GM18511 (cell line): ENCODE data around the gene TBC1D10A.

Source experiments
- ATAC-seq: cut with Tn5 transposase; IDR thresholded peaks from one replicate; pipeline ENCODE4 v1.9.1; 2021; ENCODE audit warnings: mild to moderate bottlenecking, moderate library complexity; ENCODE audit not compliant: unreplicated experiment

The TBC1D10A gene

DNA sequence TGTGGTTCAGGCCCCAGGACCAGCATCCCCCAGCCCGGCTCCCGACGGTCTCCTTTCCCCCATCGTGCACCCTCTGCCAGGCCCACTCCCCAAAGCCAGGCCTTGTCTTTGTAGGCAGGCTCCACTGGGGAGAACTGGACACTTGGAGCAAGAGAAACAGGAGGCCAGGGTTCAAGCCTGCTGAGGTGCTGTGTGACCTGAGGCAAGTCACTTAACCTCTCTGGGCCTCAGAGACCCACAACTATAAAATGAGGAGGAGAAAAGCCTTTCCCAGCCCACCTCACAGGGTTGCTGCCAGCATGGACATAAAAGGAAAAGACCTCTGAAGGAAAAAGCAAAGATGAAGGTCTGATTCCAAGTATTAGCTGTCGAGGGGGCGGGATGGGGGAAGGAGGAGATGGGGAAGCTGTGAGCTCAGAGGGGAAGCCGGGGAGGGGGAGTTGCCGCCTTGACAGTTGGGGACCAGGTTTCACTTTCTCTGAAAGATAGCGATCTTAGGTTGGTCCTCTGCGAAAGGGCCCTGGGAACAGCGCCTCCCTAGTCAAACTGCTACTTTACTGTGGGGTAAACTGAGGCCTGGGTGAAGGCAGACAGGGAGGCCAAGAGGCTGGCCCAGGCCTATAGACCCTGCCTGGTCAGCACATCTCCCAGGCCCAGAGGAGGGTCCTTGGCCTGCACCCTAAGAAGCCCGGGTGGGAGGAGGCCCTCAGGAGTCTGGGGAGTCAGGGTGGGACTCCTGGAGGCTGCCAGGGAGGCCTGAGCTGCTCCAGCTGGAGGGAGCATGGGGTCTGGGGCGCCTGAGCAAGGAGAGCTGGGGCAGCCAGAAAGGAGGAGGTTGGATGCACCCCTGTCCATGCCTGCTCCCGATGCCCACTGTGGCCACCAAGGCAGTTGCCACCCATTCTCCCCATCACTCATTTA lies 59.1 kb downstream of the TBC1D10A start:
- ATAC-seq = no peak

- peak; percentile 29 for ATAC-seq
These were observed 60.0 kb downstream of the TBC1D10A start, which contains the start of gene OSM for GRCh38 chr22:30266445-30267381. Gene OSM (minus strand): TSS chr22:30266851. CDS start chr22:30266799, 52 bp downstream.

GRCh38 chr22:30265823-30266444 lies 60.8 kb downstream of the TBC1D10A start:
- peak; percentile 66 for ATAC-seq

DNA sequence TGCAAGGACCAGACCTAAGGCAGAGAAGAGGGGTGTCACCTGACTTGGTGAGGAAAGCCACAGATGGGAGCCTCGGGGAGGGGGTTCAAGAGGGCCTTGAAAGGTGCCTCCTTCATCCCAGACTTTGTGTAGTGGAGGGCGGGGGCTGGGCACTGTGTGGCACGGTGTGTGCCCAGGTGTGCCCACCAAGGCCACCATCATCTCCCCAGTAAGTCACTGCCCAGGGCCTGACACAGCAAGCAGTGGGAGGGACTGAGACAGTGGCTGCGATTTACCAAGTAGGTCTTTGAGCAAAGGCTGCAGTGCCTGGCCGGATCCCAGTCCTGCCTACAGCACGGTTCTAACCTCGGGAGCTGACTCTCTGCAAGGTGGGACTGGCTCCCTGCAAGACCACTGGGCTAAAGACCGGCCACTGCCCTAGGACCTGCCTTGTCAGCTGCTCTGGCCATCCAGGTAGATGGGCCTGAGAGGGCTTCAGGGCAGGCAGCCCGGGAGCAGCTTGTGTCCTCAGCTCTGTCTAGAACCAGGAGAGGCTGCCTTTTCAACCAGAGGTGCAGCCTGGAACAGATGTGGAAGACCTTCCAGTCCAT lies 61.5 kb downstream of the TBC1D10A start:
- ATAC-seq = no peak

- no peak for ATAC-seq
These were observed 62.9 kb downstream of the TBC1D10A start for GRCh38 chr22:30263883-30264282.

- no peak for ATAC-seq
These were observed 63.6 kb downstream of the TBC1D10A start for GRCh38 chr22:30262917-30263741.

DNA sequence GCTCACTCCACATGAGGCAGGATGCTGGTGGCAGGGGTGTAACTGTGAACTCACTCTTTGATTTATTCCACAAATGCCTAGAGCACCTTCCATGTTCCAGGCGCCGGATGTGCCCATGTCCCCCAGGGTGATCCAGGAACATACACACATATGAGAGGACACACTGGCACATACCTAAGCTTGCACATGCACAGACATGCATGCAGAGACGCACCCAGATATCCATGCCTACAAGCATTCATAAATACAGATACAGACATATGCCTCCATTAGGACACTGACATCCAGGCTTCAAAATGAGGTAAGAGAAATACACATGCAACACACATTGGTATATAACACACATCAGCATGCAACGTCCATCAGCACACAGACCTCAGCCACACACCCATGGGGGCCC lies 64.6 kb downstream of the TBC1D10A start:
- ATAC-seq = no peak

- no peak for ATAC-seq
These were observed 65.6 kb downstream of the TBC1D10A start for GRCh38 chr22:30261134-30261533.

DNA sequence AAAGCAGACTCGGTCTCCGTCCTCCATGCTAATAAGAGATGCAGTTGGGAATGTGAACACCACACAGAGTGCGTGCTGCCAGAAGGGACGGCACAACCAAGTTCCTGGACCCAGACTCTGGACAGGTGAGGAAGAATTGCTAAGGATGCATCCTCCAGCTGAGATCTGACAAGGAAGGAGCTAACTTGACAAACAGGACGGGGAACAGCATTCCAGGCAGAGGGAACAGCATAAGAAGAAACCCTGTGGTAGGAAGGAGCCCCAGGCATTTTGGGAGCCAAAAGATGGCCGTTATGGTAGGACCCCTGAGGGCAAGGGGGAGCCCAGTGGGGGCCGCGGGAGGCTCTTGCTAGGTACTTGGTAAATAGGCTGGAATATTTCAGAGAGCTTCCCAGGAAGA lies 66.1 kb downstream of the TBC1D10A start:
- no peak for ATAC-seq

GRCh38 chr22:30260276-30260675 lies 66.5 kb downstream of the TBC1D10A start:
- no peak for ATAC-seq

DNA sequence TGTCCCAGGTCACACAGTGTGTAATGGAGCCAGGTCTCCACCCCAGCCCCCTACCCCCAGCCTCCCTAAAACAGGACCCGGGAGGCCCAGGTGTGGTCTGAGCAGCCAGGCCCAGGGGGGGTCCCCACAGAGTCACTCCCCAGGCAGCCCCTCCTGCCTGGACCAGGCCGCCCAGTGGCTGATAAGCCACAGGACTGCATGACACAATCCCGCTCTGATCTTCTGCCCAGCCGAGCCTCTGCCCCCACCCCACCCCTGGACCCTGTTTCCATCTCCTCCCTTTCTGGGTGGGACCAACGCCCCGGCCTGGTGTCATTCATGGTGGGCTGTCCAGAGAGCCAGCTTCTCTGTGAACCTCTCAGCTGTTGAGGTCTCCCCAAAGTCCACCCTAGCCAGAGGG lies 72.4 kb downstream of the TBC1D10A start:
- ATAC-seq = no peak

- no peak for ATAC-seq
These were observed 73.4 kb downstream of the TBC1D10A start for GRCh38 chr22:30253205-30253852.

DNA sequence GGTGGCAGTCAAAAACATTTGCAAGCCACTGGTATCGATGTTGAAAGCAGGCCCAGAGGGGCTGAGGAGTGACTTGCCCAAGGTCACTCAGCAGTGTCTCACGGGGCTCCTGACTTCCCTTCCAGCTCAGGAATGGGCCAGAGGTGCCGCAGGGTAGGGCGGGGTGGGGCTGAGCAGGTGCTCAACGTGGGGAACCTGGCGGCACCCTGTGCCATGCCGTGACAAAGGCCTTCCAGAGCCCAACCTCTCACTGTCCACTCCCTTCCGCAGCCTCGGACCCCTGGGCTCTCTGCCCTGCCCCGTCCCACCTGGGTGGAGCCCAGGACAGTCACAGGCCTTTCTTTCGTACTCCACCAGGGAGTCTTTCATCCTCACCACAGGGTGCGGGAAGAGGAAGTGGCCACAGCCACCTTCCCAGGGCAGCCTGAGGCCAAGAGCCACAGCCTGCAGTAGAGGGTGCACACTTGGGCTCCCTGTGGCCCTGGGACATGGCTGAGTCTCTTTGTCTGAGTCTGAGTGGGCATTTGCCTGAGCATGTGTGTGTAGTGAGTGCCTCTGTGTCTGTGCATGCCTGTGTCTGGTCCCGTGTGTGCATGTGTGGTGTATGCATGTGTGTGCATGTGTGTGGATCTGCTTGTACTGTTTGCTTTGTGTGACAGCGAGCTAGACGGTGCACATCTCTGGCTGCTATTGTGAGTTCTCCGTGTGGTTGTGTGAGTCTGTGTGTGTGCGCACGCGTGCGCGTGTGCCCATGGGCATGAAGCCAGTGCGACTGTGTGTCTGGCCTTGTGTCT lies 74.1 kb downstream of the TBC1D10A start:
- ATAC-seq = no peak

DNA sequence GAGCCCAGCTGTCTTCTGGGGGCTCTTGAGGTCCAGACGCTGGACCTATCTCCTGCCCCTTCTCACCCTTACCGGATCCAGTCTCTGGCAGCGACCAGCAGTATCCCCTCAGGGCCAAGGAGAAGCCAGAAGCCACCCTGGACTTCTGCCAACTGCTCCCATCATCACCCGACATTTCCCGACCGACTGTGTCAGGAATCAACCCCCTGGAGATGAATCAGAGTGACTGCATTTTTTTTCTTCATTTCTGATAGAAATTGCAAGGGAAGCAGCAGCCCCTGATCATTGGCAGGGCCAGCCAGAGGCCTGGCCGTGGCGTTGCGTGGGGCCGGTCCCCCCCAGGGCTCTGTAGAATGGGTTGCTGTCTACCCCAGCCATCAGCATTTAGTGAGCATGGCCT lies 75.0 kb downstream of the TBC1D10A start:
- no peak for ATAC-seq

GRCh38 chr22:30250661-30251267 lies 76.0 kb downstream of the TBC1D10A start:
- ATAC-seq = no peak

DNA sequence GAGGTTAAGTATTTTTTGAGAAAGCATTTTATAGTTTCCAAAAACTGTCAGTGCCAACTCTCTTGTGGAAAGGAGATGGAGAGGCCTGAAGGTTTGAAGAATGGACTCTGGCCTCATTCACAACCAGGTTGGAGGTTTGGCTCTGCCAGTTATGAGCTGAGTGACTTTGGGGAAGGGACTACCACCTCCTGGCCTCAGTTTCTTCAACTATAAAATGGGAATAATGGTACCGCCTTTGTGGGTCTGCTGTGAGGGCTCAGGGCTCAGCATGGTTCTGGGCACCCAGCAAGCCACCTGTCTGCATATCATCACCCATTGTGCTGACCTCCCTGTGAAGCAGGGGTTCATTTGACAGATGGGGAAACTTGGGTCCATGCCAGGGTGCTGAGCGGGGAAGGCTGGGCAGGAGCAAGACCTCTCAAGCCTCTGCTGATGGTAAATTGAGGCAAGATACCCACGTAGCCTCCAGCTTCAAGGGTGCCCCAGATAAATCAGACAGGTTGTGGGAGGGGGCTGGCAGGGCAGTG lies 76.6 kb downstream of the TBC1D10A start:
- ATAC-seq = no peak

GRCh38 chr22:30249049-30250038 lies 77.4 kb downstream of the TBC1D10A start:
- no peak for ATAC-seq
